ENCODE data around the gene PGGHG. TPM values are rescaled to one million over a fixed set of nuclear protein-coding genes. Genes with fewer than 3 reads are reported as not detected.

PGGHG gene
- total and polyA plus RNA-seq, 10 of the 15 experiments (the other 5 are each of a cell fraction or from before 2014, with no cell fraction given) = 0.10 to 8.3 (median 1.8) TPM

DNA sequence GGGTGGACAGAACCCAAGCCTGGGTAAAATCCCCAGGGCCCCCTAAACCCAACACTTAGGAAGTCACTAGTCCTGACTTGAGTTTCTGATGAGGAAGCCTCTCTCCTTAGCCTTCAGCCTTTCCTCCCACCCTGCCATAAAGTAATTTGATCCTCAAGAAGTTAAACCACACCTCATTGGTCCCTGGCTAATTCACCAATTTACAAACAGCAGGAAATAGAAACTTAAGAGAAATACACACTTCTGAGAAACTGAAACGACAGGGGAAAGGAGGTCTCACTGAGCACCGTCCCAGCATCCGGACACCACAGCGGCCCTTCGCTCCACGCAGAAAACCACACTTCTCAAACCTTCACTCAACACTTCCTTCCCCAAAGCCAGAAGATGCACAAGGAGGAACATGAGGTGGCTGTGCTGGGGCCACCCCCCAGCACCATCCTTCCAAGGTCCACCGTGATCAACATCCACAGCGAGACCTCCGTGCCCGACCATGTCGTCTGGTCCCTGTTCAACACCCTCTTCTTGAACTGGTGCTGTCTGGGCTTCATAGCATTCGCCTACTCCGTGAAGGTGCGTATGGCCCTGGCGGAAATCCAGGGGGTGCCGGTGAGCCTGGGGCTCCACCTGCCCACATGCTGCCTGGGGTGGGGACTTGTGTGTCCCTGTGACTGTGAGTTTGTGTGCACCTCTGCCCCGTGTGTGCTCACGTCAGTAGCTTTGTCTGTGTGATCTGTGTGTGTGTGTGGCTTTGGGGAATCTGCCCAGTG lies 25.0 kb downstream of the PGGHG start, which contains the start of gene IFITM1 (continued):
- TF ChIP-seq RAD51 (IDR thresholded peaks at IDR 0.05) (peak; percentile 50; the same call in 1 of the 2 replicates), LARP7 (IDR thresholded peaks at IDR 0.05) (peak; percentile 35; the same call in 1 of the 2 replicates), CBX3 (IDR thresholded peaks at IDR 0.05; ENCODE audit: borderline replicate concordance, low read depth) (no peak), SMAD5 (IDR thresholded peaks at IDR 0.05; ENCODE audit: low read depth) (peak; percentile 76; the same call in 1 of the 2 replicates), NFYB (IDR thresholded peaks at IDR 0.05; ENCODE audit: insufficient read depth, low read depth, low read length) (peak; percentile 64; the same call in 1 of the 2 replicates), YBX1 (IDR thresholded peaks at IDR 0.05) (no peak), BCL3 (IDR thresholded peaks at IDR 0.05; ENCODE audit: borderline replicate concordance, insufficient read depth, low read depth, low read length, poor library complexity, severe bottlenecking) (peak; percentile 18), MEF2A (IDR thresholded peaks at IDR 0.05; ENCODE audit: insufficient read depth, low read depth, low read length) (0 out of 2 replicates have a peak, but pooled peaks have one; percentile 22), IRF5 (IDR thresholded peaks at IDR 0.05; ENCODE audit: borderline replicate concordance) (no peak), IKZF2 (IDR thresholded peaks at IDR 0.05) (peak; percentile 56 to 58; a peak in 2 of 4 replicates), SIN3A (IDR thresholded peaks at IDR 0.05; ENCODE audit: low read depth, low read length) (peak; percentile 77; the same call in 1 of the 2 replicates), SKIL (IDR thresholded peaks at IDR 0.05; ENCODE audit: low read depth, poor library complexity, severe bottlenecking) (peak; percentile 78), ZBTB33 (IDR thresholded peaks at IDR 0.05) (0 out of 2 replicates have a peak, but pooled peaks have one; percentile 31), USF1 (IDR thresholded peaks at IDR 0.05; ENCODE audit: borderline replicate concordance, extremely low read length, insufficient read depth, low read depth, low read length) (no peak), RCOR1 (conservative IDR thresholded peaks at IDR 0.05; ENCODE audit: low read depth, low read length) (0 out of 2 replicates have a peak, but pooled peaks have one; percentile 68), TBL1XR1 (IDR thresholded peaks at IDR 0.05; ENCODE audit: low read depth, low read length) (no peak), SRF (IDR thresholded peaks at IDR 0.05; ENCODE audit: low read depth in 2 of 2, low read length in 2 of 2) (no peak), POU2F2 (IDR thresholded peaks at IDR 0.05; ENCODE audit: borderline replicate concordance, low read depth, low read length) (peak; percentile 86; the same call in 1 of the 3 replicates), GATAD2B (conservative IDR thresholded peaks at IDR 0.05; ENCODE audit: low read depth) (peak; percentile 43; the same call in 1 of the 2 replicates), KAT2A (conservative IDR thresholded peaks at IDR 0.05; ENCODE audit: control insufficient read depth, low read depth, low read length) (no peak), STAT3 (IDR thresholded peaks at IDR 0.05; ENCODE audit: low read depth, low read length) (no peak), BACH1 (IDR thresholded peaks at IDR 0.05; ENCODE audit: borderline replicate concordance) (peak; percentile 34; the same call in 1 of the 2 replicates)

Measured in GM12878 (cell line).